HepG2 (cell line): ENCODE measurements around the gene DRAP1. TPM values are rescaled to one million over a fixed set of nuclear protein-coding genes. Genes with fewer than 3 reads are reported as not detected.

Source experiments
- CHD2 ChIP-seq: IDR thresholded peaks from 2 replicates; pipeline ENCODE4 v1.6.1; 2011; ENCODE audit warnings: low read depth, low read length, improper control_type of control experiment
- ETV5 ChIP-seq: IDR thresholded peaks from 2 replicates; pipeline ENCODE4 v1.6.1; 2018; ENCODE audit warnings: missing biosample characterization, missing genetic modification reagents, inconsistent platforms, borderline replicate concordance
- FOSL1 ChIP-seq: sonication (generic); formaldehyde crosslinking; IDR thresholded peaks from 2 replicates; pipeline ENCODE4 v1.9.0; 2021; ENCODE audit warnings: missing genetic modification reagents, borderline replicate concordance
- FUBP1 ChIP-seq: sonication (generic); formaldehyde crosslinking; IDR thresholded peaks from 2 replicates; pipeline ENCODE4 v1.5.1; 2020; ENCODE audit warnings: missing genetic modification reagents, mild to moderate bottlenecking, borderline replicate concordance
- HNRNPLL ChIP-seq: fragments of 200-400 bp; formaldehyde crosslinking; IDR thresholded peaks from 2 replicates; pipeline ENCODE4 v1.6.1; 2017; ENCODE audit warnings: mild to moderate bottlenecking, low read depth, low read length; ENCODE audit not compliant: poor library complexity, severe bottlenecking
- KLF9 ChIP-seq: IDR thresholded peaks from 2 replicates; pipeline ENCODE4 v1.6.1; 2016; ENCODE audit warnings: low read depth
- MIER3 ChIP-seq: IDR thresholded peaks from 2 replicates; pipeline ENCODE4 v1.6.1; 2016; ENCODE audit warnings: missing compliant biosample characterization, borderline replicate concordance
- RBFOX2 ChIP-seq: fragments of 200-400 bp; formaldehyde crosslinking; IDR thresholded peaks from 2 replicates; pipeline ENCODE4 v1.6.1; 2017; ENCODE audit warnings: low read depth, mild to moderate bottlenecking, low read length
- TARDBP ChIP-seq: sonication (generic); formaldehyde crosslinking; IDR thresholded peaks from 2 replicates; pipeline ENCODE4 v1.8.0; 2022; ENCODE audit warnings: mild to moderate bottlenecking, missing genetic modification reagents
- TFDP2 ChIP-seq: sonication (generic); formaldehyde crosslinking; IDR thresholded peaks from 2 replicates; pipeline ENCODE4 v1.4.0; 2020; ENCODE audit warnings: missing genetic modification reagents
- YY1 ChIP-seq: IDR thresholded peaks from 2 replicates; pipeline ENCODE4 v1.6.1; 2011; ENCODE audit warnings: low read length, low read depth, moderate library complexity, mild to moderate bottlenecking; ENCODE audit not compliant: insufficient read depth, insufficient replicate concordance
- ZFP37 ChIP-seq: sonication (generic); formaldehyde crosslinking; IDR thresholded peaks from 2 replicates; pipeline ENCODE4 v1.4.0; 2020; ENCODE audit warnings: missing genetic modification reagents, borderline replicate concordance
- ZNF407 ChIP-seq: sonication (generic); formaldehyde crosslinking; IDR thresholded peaks from one replicate; pipeline ENCODE4 v1.5.1; 2020; ENCODE audit warnings: mild to moderate bottlenecking, missing genetic modification reagents; ENCODE audit errors: not compliant biosample characterization
- ZNF597 ChIP-seq: sonication (generic); formaldehyde crosslinking; IDR thresholded peaks from 2 replicates; pipeline ENCODE4 v1.5.0; 2020; ENCODE audit warnings: missing genetic modification reagents
- ZNF792 ChIP-seq: IDR thresholded peaks from 2 replicates; pipeline ENCODE4 v1.6.1; 2016
- ZSCAN21 ChIP-seq: sonication (generic); formaldehyde crosslinking; IDR thresholded peaks from 2 replicates; pipeline ENCODE4 v1.8.0; 2022; ENCODE audit warnings: mild to moderate bottlenecking, missing genetic modification reagents, moderate library complexity, borderline replicate concordance
- polyA plus RNA-seq, 8 experiments: library from polyadenylated mRNA; depleted of rRNA in 3 of 8; stranded (reverse) in 7 of 8; unstranded in 1 of 8; fragments of >200 nt; fragmentation: Illumina TruSeq in 4 of 8; extraction: Trizol in 4 of 8; gene quantifications; 2 replicates each; pipeline versions ENCODE4 v1.2.1 to v1.2.3, GENCODE V29; 2011 to 2016; ENCODE audit warnings: low read depth in 4 of 8, missing spikeins in 1 of 8, mixed read lengths in 1 of 8; ENCODE audit not compliant: insufficient read depth in 1 of 8
- total RNA-seq, 5 experiments: library from RNA; depleted of rRNA; stranded (reverse); fragments of >200 nt; fragmentation: Illumina TruSeq; extraction: Trizol; gene quantifications; 2 replicates each; pipeline ENCODE4 v1.2.3, GENCODE V29; 2016; ENCODE audit warnings: low read depth in 1 of 5

The DRAP1 gene
- total and polyA plus RNA-seq, 2 of the 13 experiments (the other 11 are each of a cell fraction or from before 2014, with no cell fraction given) = 46.8 to 52.3 TPM

- TF ChIP-seq ZNF407 (no peak), ZSCAN21 (CRISPR knock-in tag) (no peak), ZNF597 (CRISPR knock-in tag) (no peak), YY1 (no peak), RBFOX2 (peak; percentile 65), CHD2 (no peak), HNRNPLL (peak; percentile 60), FUBP1 (CRISPR knock-in tag) (no peak), ZNF792 (CRISPR knock-in tag) (no peak), MIER3 (no peak), TARDBP (CRISPR knock-in tag) (peak; percentile 62; the same call in 1 of the 2 replicates), ZFP37 (CRISPR knock-in tag) (no peak), ETV5 (CRISPR knock-in tag) (peak; percentile 59; the same call in 1 of the 2 replicates), FOSL1 (CRISPR knock-in tag) (no peak), KLF9 (CRISPR knock-in tag) (peak; percentile 44; the same call in 1 of the 2 replicates), TFDP2 (CRISPR knock-in tag) (peak; percentile 65)
Measured at GRCh38 chr11:65873318-65874156, 45.7 kb upstream of the DRAP1 start (continued).
